Ishikawa (cell line): ENCODE data around the gene APOM.

ENCODE experiments used
- CEBPB ChIP-seq: IDR thresholded peaks from 2 replicates; pipeline ENCODE4 v1.6.1; 2012
- CREB1 ChIP-seq: IDR thresholded peaks from 2 replicates; pipeline ENCODE4 v1.6.1; 2012; ENCODE audit warnings: low read depth
- EGR1 ChIP-seq: IDR thresholded peaks from 2 replicates; pipeline ENCODE4 v1.6.1; 2012
- EP300 ChIP-seq: IDR thresholded peaks from 2 replicates; pipeline ENCODE4 v1.6.1; 2012; ENCODE audit warnings: borderline replicate concordance
- MAX ChIP-seq: IDR thresholded peaks from 2 replicates; pipeline ENCODE4 v1.6.1; 2012
- NFIC ChIP-seq: IDR thresholded peaks from 2 replicates; pipeline ENCODE4 v1.6.1; 2012
- RAD21 ChIP-seq: IDR thresholded peaks from 2 replicates; pipeline ENCODE4 v1.6.1; 2012; ENCODE audit warnings: low read depth
- REST ChIP-seq: IDR thresholded peaks from 2 replicates; pipeline ENCODE4 v1.6.1; 2012; ENCODE audit warnings: low read depth, mild to moderate bottlenecking
- TAF1 ChIP-seq: IDR thresholded peaks from 2 replicates; pipeline ENCODE4 v1.6.1; 2012; ENCODE audit warnings: low read depth, mild to moderate bottlenecking
- TCF12 ChIP-seq: IDR thresholded peaks from 2 replicates; pipeline ENCODE4 v1.6.1; 2012; ENCODE audit warnings: low read depth
- TEAD4 ChIP-seq: IDR thresholded peaks from 2 replicates; pipeline ENCODE4 v1.6.1; 2012
- USF1 ChIP-seq: IDR thresholded peaks from 2 replicates; pipeline ENCODE4 v1.6.1; 2012
- YY1 ChIP-seq: IDR thresholded peaks from 2 replicates; pipeline ENCODE4 v1.6.1; 2012; ENCODE audit warnings: low read depth
- ZBTB7A ChIP-seq: IDR thresholded peaks from 2 replicates; pipeline ENCODE4 v1.6.1; 2012; ENCODE audit warnings: low read depth

- no peak for TF ChIP-seq RAD21
- TF ChIP-seq MAX = no peak
- no peak for TF ChIP-seq TAF1
- TF ChIP-seq EP300 = no peak
- TF ChIP-seq CREB1 = no peak
- no peak for TF ChIP-seq REST
- no peak for TF ChIP-seq YY1
- no peak for TF ChIP-seq ZBTB7A
- TF ChIP-seq NFIC = no peak
- TF ChIP-seq EGR1 = no peak
- TF ChIP-seq CEBPB = no peak
- no peak for TF ChIP-seq TEAD4
- TF ChIP-seq TCF12 = no peak
- TF ChIP-seq USF1 = no peak
Observed at GRCh38 chr6:31692353-31692752, 36.7 kb downstream of the APOM start.
